NCI-H2029 (cell line): ENCODE data around the gene PAK4.
"Not testable (repeated sequence)": the region's sequence is repeated elsewhere in the genome, so short reads cannot be mapped to it uniquely, and the experiment has no call there.

Experiments used
- DNase-seq: peaks from one replicate; lab custom pipeline; 2025; lab: John Stamatoyannopoulos, UW

The PAK4 gene

GRCh38 chr19:39100500-39101166, 25.0 kb upstream of the PAK4 start:
- no peak for DNase-seq

GRCh38 chr19:39103151-39103550, 22.4 kb upstream of the PAK4 start:
- DNase-seq = no peak

- no peak for DNase-seq
These were observed 21.4 kb upstream of the PAK4 start for GRCh38 chr19:39104186-39104596.

GRCh38 chr19:39106194-39106593, 19.4 kb upstream of the PAK4 start:
- DNase-seq = no peak

- DNase-seq = no peak
These were observed 15.9 kb upstream of the PAK4 start for GRCh38 chr19:39109641-39110040.

GRCh38 chr19:39110263-39110967, 15.2 kb upstream of the PAK4 start:
- peak; percentile 51 for DNase-seq

- DNase-seq = no peak
These were observed 13.9 kb upstream of the PAK4 start for GRCh38 chr19:39111593-39112199.

GRCh38 chr19:39112338-39112890, 13.2 kb upstream of the PAK4 start:
- no peak for DNase-seq

- no peak for DNase-seq
These were observed 12.4 kb upstream of the PAK4 start for GRCh38 chr19:39113199-39113598.

- no peak for DNase-seq
These were observed 10.3 kb upstream of the PAK4 start for GRCh38 chr19:39115105-39115847.

GRCh38 chr19:39117023-39117422, 8.6 kb upstream of the PAK4 start:
- not testable (repeated sequence) for DNase-seq

- DNase-seq = no peak
These were observed 5.8 kb upstream of the PAK4 start for GRCh38 chr19:39119830-39120229.

GRCh38 chr19:39122934-39123731, 2.5 kb upstream of the PAK4 start:
- DNase-seq = no peak

GRCh38 chr19:39124136-39124764, 1.3 kb upstream of the PAK4 start:
- DNase-seq = no peak

GRCh38 chr19:39125199-39125553, 410 bp upstream of the PAK4 start:
- no peak for DNase-seq

- no peak for DNase-seq
These were observed 964 bp downstream of the PAK4 start for GRCh38 chr19:39126312-39127187.

- peak; percentile 86 for DNase-seq
These were observed 2.4 kb downstream of the PAK4 start for GRCh38 chr19:39127812-39128515.

- no peak for DNase-seq
These were observed 3.0 kb downstream of the PAK4 start for GRCh38 chr19:39128516-39129079.

GRCh38 chr19:39129116-39129515, 3.5 kb downstream of the PAK4 start:
- no peak for DNase-seq
